HepG2 (cell line): ENCODE measurements around the gene COX4I1. TPM values are rescaled to one million over a fixed set of nuclear protein-coding genes. Genes with fewer than 3 reads are reported as not detected.

Experiments used
- ATAC-seq: fragments of 200-7000 bp; cut with Tn5 transposase; 3 replicates; pipeline ENCODE4 v1.9.1; 2020; ENCODE audit warnings: mild to moderate bottlenecking, moderate library complexity
- BruUV-seq: library from RNA; stranded (reverse); fragments of 400-500 nt; replicated peaks from 2 replicates; lab custom pipeline; 2021; lab: Mats Ljungman, UMichigan
- CTCF ChIA-PET: fragments of 300-600 bp; formaldehyde crosslinking; extraction: SDS; loops from one replicate; lab custom pipeline; 2021; ENCODE audit warnings: low total read pairs, inconsistent platforms, low intra/inter-chr PET ratio; lab: Yijun Ruan, JAX
- POLR2A ChIA-PET: fragments of 350-600 bp; sonication (Branson Sonifier 250); formaldehyde crosslinking; loops from one replicate; lab custom pipeline; 2020; ENCODE audit warnings: antibody characterized with exemption, inconsistent platforms; lab: Yijun Ruan, JAX
- DNase-seq: peaks from one replicate; pipeline ENCODE4 v3.0.0-alpha.2; 2015; ENCODE audit warnings: low spot score
- FAIRE-seq: peaks from 3 replicates; lab custom pipeline; 2011; peaks lifted over from hg19 to GRCh38; lab: Jason Lieb, UNC
- H2AFZ ChIP-seq: one replicate; pipeline ENCODE4 v1.6.1; 2011; ENCODE audit warnings: low read length, inconsistent platforms
- H3K27ac ChIP-seq: fragments of 300-600 bp; 3 replicates; pipeline ENCODE4 v1.8.0; 2011; ENCODE audit warnings: mixed run types, mild to moderate bottlenecking, mixed read lengths, low read length, inconsistent platforms; ENCODE audit not compliant: insufficient read depth; ENCODE audit errors: extremely low read length
- H3K27me3 ChIP-seq, 2 experiments: fragments of 200-600 bp in 1 of 2; 2 replicates in 1 of 2; 3 replicates in 1 of 2; pipeline versions ENCODE4 v1.6.0 to v1.8.0; 2011; ENCODE audit warnings: low read length in 2 of 2, mild to moderate bottlenecking in 2 of 2, moderate library complexity in 2 of 2, inconsistent platforms in 1 of 2; ENCODE audit not compliant: insufficient read depth in 2 of 2, control insufficient read depth in 1 of 2
- H3K36me3 ChIP-seq, 2 experiments: fragments of 200-600 bp in 1 of 2; replicated peaks in 1 of 2; 2 replicates in 1 of 2; 3 replicates in 1 of 2; pipeline versions ENCODE4 v1.5.1 to v1.8.0; 2011; ENCODE audit warnings: low read length in 2 of 2, inconsistent platforms in 1 of 2; ENCODE audit not compliant: insufficient read depth in 2 of 2, control insufficient read depth in 1 of 2
- H3K4me1 ChIP-seq: 2 replicates; pipeline ENCODE4 v1.5.1; 2012; ENCODE audit warnings: low read length, inconsistent platforms; ENCODE audit not compliant: insufficient read depth
- H3K4me2 ChIP-seq: 2 replicates; pipeline ENCODE4 v1.6.0; 2011; ENCODE audit warnings: low read depth, low read length, inconsistent platforms
- H3K4me3 ChIP-seq, 3 experiments: fragments of 200-600 bp in 1 of 3; sonication (generic), shearing (Covaris generic) in 1 of 3; replicated peaks in 1 of 3; 2 replicates each; pipeline ENCODE4 v1.5.1; 2011 to 2016; ENCODE audit warnings: low read length in 3 of 3, inconsistent platforms in 2 of 3, low read depth in 2 of 3, mild to moderate bottlenecking in 2 of 3, control low read depth in 1 of 3, mixed read lengths in 1 of 3; ENCODE audit not compliant: insufficient read depth in 1 of 3
- H3K79me2 ChIP-seq: one replicate; pipeline ENCODE4 v1.6.1; 2011; ENCODE audit warnings: low read length, inconsistent platforms; ENCODE audit not compliant: insufficient read depth
- H3K9ac ChIP-seq: 2 replicates; pipeline ENCODE4 v1.6.0; 2011; ENCODE audit warnings: mild to moderate bottlenecking, low read depth, low read length, inconsistent platforms; ENCODE audit not compliant: insufficient read depth
- H3K9me3 ChIP-seq: 2 replicates; pipeline ENCODE4 v1.5.1; 2012; ENCODE audit warnings: mild to moderate bottlenecking, low read length
- H4K20me1 ChIP-seq: 2 replicates; pipeline ENCODE4 v1.6.0; 2011; ENCODE audit warnings: inconsistent platforms, mild to moderate bottlenecking, low read length, moderate library complexity; ENCODE audit not compliant: insufficient read depth
- BATF2 ChIP-seq: sonication (generic); formaldehyde crosslinking; IDR thresholded peaks from 2 replicates; pipeline ENCODE4 v1.8.0; 2022; ENCODE audit warnings: mild to moderate bottlenecking, missing genetic modification reagents, moderate library complexity
- MEIS2 ChIP-seq: sonication (generic); formaldehyde crosslinking; IDR thresholded peaks from 2 replicates; pipeline ENCODE4 v1.9.0; 2021; ENCODE audit warnings: mild to moderate bottlenecking, missing genetic modification reagents
- NFE2L1 ChIP-seq: sonication (generic); formaldehyde crosslinking; IDR thresholded peaks from 2 replicates; pipeline ENCODE4 v1.4.0; 2020; ENCODE audit warnings: missing genetic modification reagents, mild to moderate bottlenecking, borderline replicate concordance
- RFX5 ChIP-seq: IDR thresholded peaks from 2 replicates; pipeline ENCODE4 v1.6.1; 2011; ENCODE audit warnings: low read depth, low read length, improper control_type of control experiment
- ZNF160 ChIP-seq: sonication (generic); formaldehyde crosslinking; IDR thresholded peaks from 2 replicates; pipeline ENCODE4 v1.8.0; 2022; ENCODE audit warnings: mild to moderate bottlenecking, inconsistent platforms, missing genetic modification reagents
- ZNF430 ChIP-seq: sonication (generic); formaldehyde crosslinking; IDR thresholded peaks from 2 replicates; pipeline ENCODE4 v1.9.0; 2021; ENCODE audit warnings: mild to moderate bottlenecking, missing genetic modification reagents
- ZNF7 ChIP-seq: IDR thresholded peaks from 2 replicates; pipeline ENCODE4 v1.6.1; 2016; ENCODE audit warnings: missing biosample characterization, missing genetic modification reagents
- ZNF782 ChIP-seq: sonication (generic); formaldehyde crosslinking; IDR thresholded peaks from 2 replicates; pipeline ENCODE4 v1.4.0; 2020; ENCODE audit warnings: missing genetic modification reagents, mild to moderate bottlenecking, borderline replicate concordance
- WGBS: methylation state at CpG from one replicate; pipeline ENCODE4 v1.1.6; 2017; ENCODE audit warnings: low lambda C conversion rate; 5-methylcytosine and 5-hydroxymethylcytosine counted together
- in situ Hi-C: cut with HindIII; loops from 2 replicates; pipeline ENCODE4 v1.10.0; 2017; ENCODE audit warnings: low pct_unique_long_range_greater_than_20kb; ENCODE audit not compliant: extremely low pct_ligation_motif_present
- intact Hi-C: fragments of 100-400 bp; cut with micrococcal nuclease; formaldehyde crosslinking; loops from one replicate; pipeline ENCODE4 v1.10.0; 2022; ENCODE audit not compliant: unreplicated experiment
- polyA plus RNA-seq, 8 experiments: library from polyadenylated mRNA; depleted of rRNA in 3 of 8; stranded (reverse) in 7 of 8; unstranded in 1 of 8; fragments of >200 nt; fragmentation: Illumina TruSeq in 4 of 8; extraction: Trizol in 4 of 8; gene quantifications; 2 replicates each; pipeline versions ENCODE4 v1.2.1 to v1.2.3, GENCODE V29; 2011 to 2016; ENCODE audit warnings: low read depth in 4 of 8, missing spikeins in 1 of 8, mixed read lengths in 1 of 8; ENCODE audit not compliant: insufficient read depth in 1 of 8
- total RNA-seq, 5 experiments: library from RNA; depleted of rRNA; stranded (reverse); fragments of >200 nt; fragmentation: Illumina TruSeq; extraction: Trizol; gene quantifications; 2 replicates each; pipeline ENCODE4 v1.2.3, GENCODE V29; 2016; ENCODE audit warnings: low read depth in 1 of 5
- TF ChIP-seq, protein P1 (sequence below): sonication (generic); formaldehyde crosslinking; IDR thresholded peaks from 2 replicates; pipeline ENCODE4 v1.5.1; 2020; ENCODE audit warnings: missing genetic modification reagents, mild to moderate bottlenecking, borderline replicate concordance
- TF ChIP-seq, protein P2 (sequence below): fragments of 450-650 bp; IDR thresholded peaks from 2 replicates; pipeline ENCODE4 v1.6.1; 2016

The COX4I1 gene
- total and polyA plus RNA-seq, 2 of the 13 experiments (the other 11 are each of a cell fraction or from before 2014, with no cell fraction given): 658 to 902 TPM

- TF ChIP-seq, protein P1, sequence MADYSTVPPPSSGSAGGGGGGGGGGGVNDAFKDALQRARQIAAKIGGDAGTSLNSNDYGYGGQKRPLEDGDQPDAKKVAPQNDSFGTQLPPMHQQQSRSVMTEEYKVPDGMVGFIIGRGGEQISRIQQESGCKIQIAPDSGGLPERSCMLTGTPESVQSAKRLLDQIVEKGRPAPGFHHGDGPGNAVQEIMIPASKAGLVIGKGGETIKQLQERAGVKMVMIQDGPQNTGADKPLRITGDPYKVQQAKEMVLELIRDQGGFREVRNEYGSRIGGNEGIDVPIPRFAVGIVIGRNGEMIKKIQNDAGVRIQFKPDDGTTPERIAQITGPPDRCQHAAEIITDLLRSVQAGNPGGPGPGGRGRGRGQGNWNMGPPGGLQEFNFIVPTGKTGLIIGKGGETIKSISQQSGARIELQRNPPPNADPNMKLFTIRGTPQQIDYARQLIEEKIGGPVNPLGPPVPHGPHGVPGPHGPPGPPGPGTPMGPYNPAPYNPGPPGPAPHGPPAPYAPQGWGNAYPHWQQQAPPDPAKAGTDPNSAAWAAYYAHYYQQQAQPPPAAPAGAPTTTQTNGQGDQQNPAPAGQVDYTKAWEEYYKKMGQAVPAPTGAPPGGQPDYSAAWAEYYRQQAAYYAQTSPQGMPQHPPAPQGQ (CRISPR knock-in tag): no peak
- TF ChIP-seq ZNF782 (CRISPR knock-in tag) (no peak), NFE2L1 (CRISPR knock-in tag) (no peak), ZNF430 (CRISPR knock-in tag) (no peak), MEIS2 (CRISPR knock-in tag) (no peak), ZNF160 (no peak), RFX5 (no peak), BATF2 (CRISPR knock-in tag) (no peak)
Observed at GRCh38 chr16:85761861-85762260, 37.6 kb upstream of the COX4I1 start (continued).

- POLR2A ChIA-PET: no interaction called here
- FAIRE-seq: no peak
- in situ Hi-C loops: no loop called here
- TF ChIP-seq ZNF7: no peak
- TF ChIP-seq, protein P2, sequence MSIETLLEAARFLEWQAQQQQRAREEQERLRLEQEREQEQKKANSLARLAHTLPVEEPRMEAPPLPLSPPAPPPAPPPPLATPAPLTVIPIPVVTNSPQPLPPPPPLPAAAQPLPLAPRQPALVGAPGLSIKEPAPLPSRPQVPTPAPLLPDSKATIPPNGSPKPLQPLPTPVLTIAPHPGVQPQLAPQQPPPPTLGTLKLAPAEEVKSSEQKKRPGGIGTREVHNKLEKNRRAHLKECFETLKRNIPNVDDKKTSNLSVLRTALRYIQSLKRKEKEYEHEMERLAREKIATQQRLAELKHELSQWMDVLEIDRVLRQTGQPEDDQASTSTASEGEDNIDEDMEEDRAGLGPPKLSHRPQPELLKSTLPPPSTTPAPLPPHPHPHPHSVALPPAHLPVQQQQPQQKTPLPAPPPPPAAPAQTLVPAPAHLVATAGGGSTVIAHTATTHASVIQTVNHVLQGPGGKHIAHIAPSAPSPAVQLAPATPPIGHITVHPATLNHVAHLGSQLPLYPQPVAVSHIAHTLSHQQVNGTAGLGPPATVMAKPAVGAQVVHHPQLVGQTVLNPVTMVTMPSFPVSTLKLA: peak; percentile 51
- TF ChIP-seq, all 625 proteins: peak for 1
- H3K27ac ChIP-seq: no peak overlapping the region
- no TSS peak for BruUV-seq
- intact Hi-C loops: no loop called here
- H2AFZ ChIP-seq: no peak overlapping the region
- H3K9me3 ChIP-seq: no peaks in the 10 kb centered on the region
- no peak for ATAC-seq
- no peaks in the 10 kb centered on the region for H3K36me3 ChIP-seq
- no peaks in the 10 kb centered on the region for H4K20me1 ChIP-seq
- H3K79me2 ChIP-seq: no peaks in the 10 kb centered on the region
- H3K4me1 ChIP-seq: no peaks in the 10 kb centered on the region
- CTCF ChIA-PET: no interaction called here
- no peak overlapping the region for H3K4me2 ChIP-seq
- no CpG with 5 or more reads among the region's 12 CpGs for WGBS
- H3K9ac ChIP-seq: no peak overlapping the region
- no peak for DNase-seq
- no peak overlapping the region for H3K4me3 ChIP-seq
- H3K27me3 ChIP-seq: peaks cover 5 to 42% of the 10 kb centered on the region in 2 experiments
Observed at GRCh38 chr16:85762970-85763369, 36.5 kb upstream of the COX4I1 start.
